ENCODE measurements around the gene ARCN1.
"Not testable (repeated sequence)": the region's sequence is repeated elsewhere in the genome, so short reads cannot be mapped to it uniquely, and the experiment has no call there.

GRCh38 chr11:118577995-118578394, 5.8 kb downstream of the ARCN1 start:
- TF ChIP-seq EP300, CTCF (IDR thresholded peaks at IDR 0.05): not testable (repeated sequence)

All from upper lobe of left lung (tissue), 4 donors.